B cell (primary cell): ENCODE data around the gene PLCG1. TPM values are rescaled to one million over a fixed set of nuclear protein-coding genes. Genes with fewer than 3 reads are reported as not detected.

ENCODE experiments used
- ATAC-seq: fragments of 200-7000 bp; cut with Tn5 transposase; one replicate; pipeline ENCODE4 v1.10.0; 2021; ENCODE audit warnings: low read depth, mild to moderate bottlenecking, moderate number of reproducible peaks, moderate library complexity
- CTCF ChIA-PET: fragments of 350-600 bp; sonication (Branson Sonifier 250); formaldehyde crosslinking; loops from one replicate; lab custom pipeline; 2021; ENCODE audit warnings: antibody characterized with exemption, inconsistent platforms; lab: Charles Lee
- POLR2A ChIA-PET: fragments of 350-600 bp; sonication (Branson Sonifier 250); formaldehyde crosslinking; loops from one replicate; lab custom pipeline; 2021; ENCODE audit warnings: antibody characterized with exemption; lab: Charles Lee
- DNase-seq: peaks from one replicate; pipeline ENCODE4 v3.0.0; 2013
- H2AFZ ChIP-seq: 2 replicates; pipeline ENCODE4 v1.6.1; 2012; ENCODE audit warnings: mild to moderate bottlenecking, low read depth, low read length; ENCODE audit not compliant: insufficient read depth, poor library complexity, severe bottlenecking
- H3K27ac ChIP-seq, 2 donors: 1 replicate in 1 of 2; 2 replicates in 1 of 2; pipeline ENCODE4 v1.5.1; 2012 to 2013; ENCODE audit warnings: low read length in 2 of 2, mild to moderate bottlenecking in 2 of 2, moderate library complexity in 1 of 2
- H3K27me3 ChIP-seq, 4 experiments: fragments of 200-600 bp in 1 of 4; sonication (generic) in 1 of 4; replicated peaks in 1 of 4; 1 replicate in 2 of 4; 2 replicates in 2 of 4; pipeline versions ENCODE4 v1.6.1 to v1.7.0; 2013 to 2016; ENCODE audit warnings: low read length in 3 of 4, mild to moderate bottlenecking in 2 of 4, mixed read lengths in 1 of 4, moderate library complexity in 1 of 4; ENCODE audit not compliant: insufficient read depth in 4 of 4, control insufficient read depth in 3 of 4; ENCODE audit errors: control extremely low read depth in 1 of 4
- H3K36me3 ChIP-seq, 2 experiments: replicated peaks in 1 of 2; 1 replicate in 1 of 2; 2 replicates in 1 of 2; pipeline versions ENCODE4 v1.6.1 to v1.7.1; 2013; ENCODE audit warnings: low read length in 1 of 2; ENCODE audit not compliant: insufficient read depth in 2 of 2, control insufficient read depth in 1 of 2; ENCODE audit errors: control extremely low read depth in 1 of 2, extremely low read depth in 1 of 2
- H3K4me1 ChIP-seq, 2 donors: fragments of 200-600 bp in 1 of 2; sonication (generic) in 1 of 2; 1 replicate in 1 of 2; 2 replicates in 1 of 2; pipeline versions ENCODE4 v1.5.1 to v1.6.1; 2013 to 2017; ENCODE audit warnings: low read length in 2 of 2; ENCODE audit not compliant: control insufficient read depth in 2 of 2, insufficient read depth in 2 of 2
- H3K4me2 ChIP-seq: replicated peaks from 2 replicates; pipeline ENCODE3; 2012; ENCODE audit warnings: mild to moderate bottlenecking, low read depth, low read length; ENCODE audit not compliant: poor library complexity, severe bottlenecking
- H3K4me3 ChIP-seq, 5 experiments: fragments of 200-600 bp in 1 of 5; sonication (generic) in 1 of 5; 1 replicate in 3 of 5; 2 replicates in 2 of 5; pipeline versions ENCODE4 v1.5.1 to v1.7.0; 2011 to 2016; ENCODE audit warnings: low read length in 4 of 5, mild to moderate bottlenecking in 4 of 5, low read depth in 2 of 5, control low read depth in 1 of 5, moderate library complexity in 1 of 5; ENCODE audit not compliant: insufficient read depth in 1 of 5; ENCODE audit errors: control extremely low read depth in 1 of 5, extremely low read depth in 1 of 5
- H3K79me2 ChIP-seq: fragments of 200-600 bp; sonication (generic); one replicate; pipeline ENCODE4 v1.6.0; 2016; ENCODE audit warnings: low read length; ENCODE audit not compliant: control insufficient read depth, insufficient read depth
- H3K9ac ChIP-seq: fragments of 200-600 bp; sonication (generic); 2 replicates; pipeline ENCODE4 v1.6.1; 2017; ENCODE audit warnings: mild to moderate bottlenecking, low read length, moderate library complexity
- H3K9me3 ChIP-seq, 3 donors: one replicate each; pipeline versions ENCODE4 v1.6.1 to v1.7.1; 2013; ENCODE audit warnings: low read length in 2 of 3; ENCODE audit not compliant: control insufficient read depth in 2 of 3, insufficient read depth in 1 of 3; ENCODE audit errors: control extremely low read depth in 1 of 3
- H4K20me1 ChIP-seq: 2 replicates; pipeline ENCODE4 v1.6.0; 2012; ENCODE audit warnings: mild to moderate bottlenecking, low read length; ENCODE audit not compliant: insufficient read depth, control insufficient read depth, poor library complexity, severe bottlenecking
- H3K27ac Mint-ChIP-seq: one replicate; pipeline ENCODE4 v1.8.0; 2021; ENCODE audit warnings: mixed read lengths
- H3K27me3 Mint-ChIP-seq: one replicate; pipeline ENCODE4 v1.8.0; 2021; ENCODE audit warnings: mixed read lengths
- H3K4me1 Mint-ChIP-seq: one replicate; pipeline ENCODE4 v1.8.0; 2021; ENCODE audit warnings: mixed read lengths
- H3K4me3 Mint-ChIP-seq: one replicate; pipeline ENCODE4 v1.8.0; 2021; ENCODE audit warnings: mixed read lengths
- H3K9me3 Mint-ChIP-seq: one replicate; pipeline ENCODE4 v1.8.0; 2022; ENCODE audit warnings: mixed read lengths; ENCODE audit not compliant: insufficient read depth
- CTCF ChIP-seq: fragments of 200-600 bp; IDR thresholded peaks from one replicate; pipeline ENCODE4 v1.8.0; 2022; ENCODE audit warnings: antibody characterized with exemption, mild to moderate bottlenecking
- EZH2 ChIP-seq: IDR thresholded peaks from 2 replicates; pipeline ENCODE4 v1.6.1; 2012; ENCODE audit warnings: borderline replicate concordance, low read depth, mild to moderate bottlenecking, moderate library complexity, low read length; ENCODE audit not compliant: insufficient read depth, poor library complexity, severe bottlenecking
- WGBS: methylation state at CpG from one replicate; pipeline ENCODE4 v1.1.5; 2013; ENCODE audit warnings: missing lambda C conversion rate; ENCODE audit not compliant: insufficient coverage; 5-methylcytosine and 5-hydroxymethylcytosine counted together
- intact Hi-C: fragments of 100-400 bp; cut with micrococcal nuclease; formaldehyde crosslinking; loops from one replicate; pipeline ENCODE4 v1.10.0; 2022
- polyA plus RNA-seq: library from polyadenylated mRNA; depleted of rRNA; stranded (reverse); fragments of >200 nt; gene quantifications from 2 replicates; pipeline ENCODE4 v1.2.3, GENCODE V29; 2012
- total RNA-seq, 2 donors: library from RNA; stranded (reverse); fragments of 120-200 nt in 1 of 2; gene quantifications; 1 replicate in 1 of 2; 2 replicates in 1 of 2; pipeline versions ENCODE4 v1.2.3 to v1.2.4, GENCODE V29; 2013 to 2022

Gene PLCG1
- total and polyA plus RNA-seq, 2 donors (not counting 1 experiment from before 2014, with no cell fraction given): 98.7 to 101 TPM

- H3K27ac Mint-ChIP-seq: no peak overlapping the region
- H3K4me1 Mint-ChIP-seq: no peaks in the 10 kb centered on the region
- no peak overlapping the region for H3K4me3 Mint-ChIP-seq
- intact Hi-C loops: no loop called here
- ATAC-seq (no peak), DNase-seq (no peak)
- Histone ChIP-seq H3K36me3 (peaks cover 12 to 86% of the 10 kb centered on the region in 2 experiments), H2AFZ (no peak overlapping the region), H3K27me3 (no peaks in the 10 kb centered on the region), H3K9me3 (no peaks in the 10 kb centered on the region), H3K4me3 (no peak overlapping the region), H3K4me2 (no peak overlapping the region), H4K20me1 (no peaks in the 10 kb centered on the region), H3K27ac (no peak overlapping the region), H3K9ac (no peak overlapping the region), H3K4me1 (no peaks in the 10 kb centered on the region), H3K79me2 (no peaks in the 10 kb centered on the region)
- H3K9me3 Mint-ChIP-seq: no peaks in the 10 kb centered on the region
- WGBS: no CpG with 5 or more reads among the region's 3 CpGs
- CTCF ChIA-PET: interaction anchor here (1.0 to 1.2 kb wide), 2 partner anchors 16 to 156 kb away, joined by 3 read pairs; no protein-coding TSS in a partner anchor
- TF ChIP-seq EZH2: no peak
- no peak for TF ChIP-seq CTCF
- POLR2A ChIA-PET: no interaction called here
- H3K27me3 Mint-ChIP-seq: no peaks in the 10 kb centered on the region
Measured at GRCh38 chr20:41118632-41119031, 18.7 kb upstream of the PLCG1 start.

- 93% methylated on average over 3 of the region's 7 CpGs for WGBS
- H3K9me3 ChIP-seq: no peaks in the 10 kb centered on the region
- no peaks in the 10 kb centered on the region for H3K4me1 ChIP-seq
- H3K4me3 Mint-ChIP-seq: no peak overlapping the region
- no peak overlapping the region for H3K4me3 ChIP-seq
- no peaks in the 10 kb centered on the region for H3K27me3 ChIP-seq
- peaks cover 13 to 81% of the 10 kb centered on the region in 2 experiments for H3K36me3 ChIP-seq
- H3K9ac ChIP-seq: no peak overlapping the region
- no peaks in the 10 kb centered on the region for H3K4me1 Mint-ChIP-seq
- no peak for DNase-seq
- H3K4me2 ChIP-seq: no peak overlapping the region
- no peaks in the 10 kb centered on the region for H3K27me3 Mint-ChIP-seq
- H3K79me2 ChIP-seq: no peaks in the 10 kb centered on the region
- H3K9me3 Mint-ChIP-seq: no peaks in the 10 kb centered on the region
- no peak overlapping the region for H2AFZ ChIP-seq
- ATAC-seq: no peak
- H3K27ac ChIP-seq: no peak overlapping the region
- intact Hi-C loops: no loop called here
- no peaks in the 10 kb centered on the region for H4K20me1 ChIP-seq
- ChIA-PET CTCF (interaction anchor here (1.0 to 1.7 kb wide), 4 partner anchors 8 to 152 kb away, joined by 3 to 5 read pairs (median 4); no protein-coding TSS in a partner anchor), POLR2A (no interaction called here)
- no peak for TF ChIP-seq EZH2
- TF ChIP-seq CTCF: no peak
- no peak overlapping the region for H3K27ac Mint-ChIP-seq
Measured at GRCh38 chr20:41119614-41120561, 17.5 kb upstream of the PLCG1 start.
